ENCODE measurements around the gene GPC1. TPM values are rescaled to one million over a fixed set of nuclear protein-coding genes. Genes with fewer than 3 reads are reported as not detected.

The GPC1 gene
- total and polyA plus RNA-seq, 2 of the 4 experiments (the other 2 are of a cell fraction), result 16.0 to 211 TPM

GRCh38 chr2:240427729-240428128 lies 7.7 kb upstream of the GPC1 start:
- Histone ChIP-seq H4K91ac (ENCODE audit: insufficient read depth, low read depth, low read length) (no peak overlapping the region), H3K23ac (ENCODE audit: low read depth, low read length) (no peak overlapping the region), H3K9me3 (ENCODE audit: control insufficient read depth, insufficient read depth, low read length) (no peaks in the 10 kb centered on the region), H4K20me1 (ENCODE audit: insufficient read depth, low read length) (no peaks in the 10 kb centered on the region), H4K5ac (ENCODE audit: low read depth, low read length) (no peak overlapping the region), H3K27me3 (ENCODE audit: control insufficient read depth, insufficient read depth, low read length) (no peaks in the 10 kb centered on the region), H3K79me1 (ENCODE audit: low read depth in 1 of 2, low read length in 2 of 2) (peaks cover 0 to 4% of the 10 kb centered on the region in 2 experiments; a peak in 2 of 4 replicates), H2BK15ac (ENCODE audit: low read depth, low read length) (no peak overlapping the region), H2BK20ac (ENCODE audit: low read depth, low read length) (no peak overlapping the region), H3K4me3 (ENCODE audit: insufficient read depth, low read depth, low read length) (no peak overlapping the region), H2AK9ac (replicated peaks; ENCODE audit: low read depth, low read length, poor library complexity) (no peak overlapping the region), H3K9ac (ENCODE audit: low read depth, low read length) (no peak overlapping the region), H3K4me1 (ENCODE audit: control insufficient read depth, insufficient read depth, low read length) (peaks cover 2% of the 10 kb centered on the region; the same call in 1 of the 2 replicates), H3K14ac (replicated peaks; ENCODE audit: low read depth, low read length) (no peak overlapping the region), H2BK5ac (ENCODE audit: low read depth, low read length, poor library complexity, severe bottlenecking) (no peak overlapping the region), H3K56ac (ENCODE audit: extremely low read depth, insufficient read depth, low read length) (no peak overlapping the region), H2BK120ac (ENCODE audit: low read depth, low read length) (no peak overlapping the region), H3K9me1 (ENCODE audit: insufficient read depth, low read length) (peaks cover 4% of the 10 kb centered on the region; the same call in 1 of the 2 replicates), H3K27ac (ENCODE audit: insufficient read depth, low read length) (no peak overlapping the region), H3K4me2 (ENCODE audit: low read depth, low read length) (no peak overlapping the region), H2AK5ac (ENCODE audit: low read depth, low read length) (no peak overlapping the region), H4K8ac (ENCODE audit: low read depth in 2 of 2, low read length in 2 of 2) (no peak overlapping the region), H3K18ac (ENCODE audit: low read depth, low read length) (no peak overlapping the region), H3K36me3 (ENCODE audit: control insufficient read depth, insufficient read depth, low read length) (no peaks in the 10 kb centered on the region), H2AFZ (replicated peaks; ENCODE audit: low read length, poor library complexity) (no peak overlapping the region), H3K4ac (ENCODE audit: low read depth, low read length) (no peak overlapping the region)
- no TSS peak for BruUV-seq (replicated peaks)
- no peak for ATAC-seq (ENCODE audit: low read depth)
- dilution Hi-C loops (cut with HindIII; ENCODE audit: low sequenced_read_pairs, unreplicated experiment) (no loop called here), in situ Hi-C loops (cut with MboI; ENCODE audit: low sequenced_read_pairs) (no loop called here), intact Hi-C loops (cut with micrococcal nuclease) (no loop called here)
- DNase-seq, result no peak
- POLR2A ChIA-PET (ENCODE audit: unreplicated experiment), result interaction anchor here (0.7 kb wide), 1 partner anchor 179 kb away, joined by 3 read pairs; no protein-coding TSS in a partner anchor
- TF ChIP-seq RCOR1 (IDR thresholded peaks at IDR 0.05; ENCODE audit: insufficient replicate concordance, low read length), result no peak
- TF ChIP-seq CEBPB (IDR thresholded peaks at IDR 0.05; ENCODE audit: low read depth, low read length), result no peak
- TF ChIP-seq POLR2A (IDR thresholded peaks at IDR 0.05; ENCODE audit: low read depth, low read length), result no peak
- no peak for TF ChIP-seq CHD1 (IDR thresholded peaks at IDR 0.05; ENCODE audit: low read depth, low read length)
- TF ChIP-seq FOS (IDR thresholded peaks at IDR 0.05; ENCODE audit: low read depth, low read length), result no peak
- TF ChIP-seq MXI1 (IDR thresholded peaks at IDR 0.05; ENCODE audit: borderline replicate concordance, low read depth, low read length), result no peak
- no peak for TF ChIP-seq RFX5 (IDR thresholded peaks at IDR 0.05; ENCODE audit: low read depth, low read length)
- no peak for TF ChIP-seq MAZ (IDR thresholded peaks at IDR 0.05; ENCODE audit: borderline replicate concordance, low read depth, low read length)
- TF ChIP-seq MAFK (IDR thresholded peaks at IDR 0.05; ENCODE audit: low read depth, low read length), result no peak
- no peak for TF ChIP-seq USF2 (IDR thresholded peaks at IDR 0.05; ENCODE audit: low read depth, low read length)
- no peak for TF ChIP-seq RAD21 (IDR thresholded peaks at IDR 0.05; ENCODE audit: low read length)
- TF ChIP-seq SMC3 (IDR thresholded peaks at IDR 0.05; ENCODE audit: low read depth, low read length), result no peak
- no peak for TF ChIP-seq BHLHE40 (IDR thresholded peaks at IDR 0.05; ENCODE audit: low read depth, low read length)
- no peak for TF ChIP-seq NFE2L2 (IDR thresholded peaks at IDR 0.05; ENCODE audit: low read depth, low read length)
- no peak for TF ChIP-seq CTCF (conservative IDR thresholded peaks at IDR 0.05; ENCODE audit: low read depth, low read length)
- CTCF ChIA-PET, result no interaction called here
- WGBS, 2 experiments (ENCODE audit: extremely low coverage in 2 of 2, insufficient read length in 1 of 2), result 89% methylated on average over 3 of the region's 6 CpGs; no CpG with 5 or more reads in 1 of the 2 experiments
